GM12873 (cell line): Measurements from ENCODE around the gene S1PR4.

ENCODE experiments used
- CTCF ChIP-seq: IDR thresholded peaks from 2 replicates; pipeline ENCODE4 v1.5.1; 2012; ENCODE audit warnings: low read depth, mild to moderate bottlenecking, moderate library complexity, low read length, control low read depth; ENCODE audit not compliant: insufficient read depth; ENCODE audit errors: missing control alignments

Gene S1PR4

GRCh38 chr19:3216874-3217273 is 38.3 kb downstream of the S1PR4 start:
- no peak for TF ChIP-seq CTCF

GRCh38 chr19:3220576-3220975 is 42.0 kb downstream of the S1PR4 start:
- no peak for TF ChIP-seq CTCF

DNA sequence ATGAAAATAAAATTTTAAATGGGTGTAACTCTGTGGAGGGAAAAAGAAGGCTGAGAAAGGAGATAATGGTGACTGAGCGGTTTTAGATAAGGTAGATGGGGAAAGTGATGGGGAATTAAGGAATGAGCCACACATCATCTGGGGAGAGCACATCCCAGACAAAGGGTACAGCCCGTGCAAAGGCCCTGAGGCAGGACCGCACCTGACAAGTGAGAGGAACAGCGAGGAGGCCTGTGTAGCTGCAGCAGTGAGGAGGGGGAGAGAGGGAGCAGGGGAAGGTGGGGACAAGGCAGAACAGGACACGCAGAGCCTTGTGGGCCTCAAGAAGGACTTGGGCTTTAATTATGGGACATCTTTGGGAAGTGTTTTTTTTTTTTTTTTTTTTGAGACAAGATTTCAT is 44.1 kb downstream of the S1PR4 start:
- TF ChIP-seq CTCF, result no peak

- peak; percentile 54 for TF ChIP-seq CTCF
Observed at GRCh38 chr19:3224346-3225168, 46.0 kb downstream of the S1PR4 start, which contains the start of gene CELF5. TSS of gene CELF5 (plus strand) at chr19:3224661. CDS start at chr19:3224740, 79 bp downstream.

DNA sequence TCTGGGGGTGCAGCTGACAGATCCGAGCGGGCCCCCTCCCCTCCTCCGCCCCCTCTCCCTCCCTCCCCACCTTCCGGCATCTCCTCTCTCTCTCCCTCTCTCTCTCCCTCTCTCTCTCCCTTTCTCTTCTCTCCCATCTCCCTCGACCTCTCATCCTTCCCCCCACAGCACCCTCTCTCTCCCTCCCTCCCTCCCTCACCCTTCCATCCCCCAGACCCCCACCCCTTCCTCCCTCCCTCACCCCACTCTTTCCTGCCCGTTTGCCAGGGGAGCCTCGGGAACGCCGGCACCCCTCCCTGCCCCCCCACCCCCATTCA is 46.6 kb downstream of the S1PR4 start:
- no peak for TF ChIP-seq CTCF

DNA sequence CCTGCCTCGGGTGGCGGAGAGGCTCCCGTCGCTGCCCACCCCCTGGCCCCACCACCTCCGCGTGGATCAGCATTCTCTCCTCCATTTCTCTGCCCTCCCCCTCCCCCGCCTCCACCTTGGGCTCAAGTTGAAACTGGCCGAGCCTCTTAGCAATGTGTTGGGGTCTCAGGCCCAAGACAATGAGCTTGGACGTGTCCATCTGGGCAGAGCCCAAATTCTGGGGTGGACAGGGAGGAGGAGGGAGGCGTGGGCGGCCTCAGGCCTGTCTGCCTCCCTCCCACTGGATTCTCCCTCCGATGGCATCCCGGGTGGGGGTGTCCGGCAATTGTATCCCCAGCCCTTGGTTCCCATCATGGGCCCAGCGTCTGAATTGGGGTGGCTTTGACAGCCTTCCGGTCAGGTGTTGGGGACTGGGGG is 47.1 kb downstream of the S1PR4 start:
- no peak for TF ChIP-seq CTCF

GRCh38 chr19:3227054-3227626 is 48.6 kb downstream of the S1PR4 start:
- no peak for TF ChIP-seq CTCF
